WTC11 (cell line): ENCODE data around the gene TSSK1B.

Experiments used
- ATF1 ChIP-seq: sonication (generic); formaldehyde crosslinking; IDR thresholded peaks from 2 replicates; pipeline ENCODE4 v1.8.1; 2023; ENCODE audit warnings: mild to moderate bottlenecking, moderate library complexity, missing genetic modification reagents
- CREM ChIP-seq: sonication (generic); formaldehyde crosslinking; IDR thresholded peaks from 2 replicates; pipeline ENCODE4 v1.8.1; 2022; ENCODE audit warnings: mild to moderate bottlenecking, missing genetic modification reagents, moderate library complexity
- CTCF ChIP-seq: fragments of 200-600 bp; IDR thresholded peaks from 2 replicates; pipeline ENCODE4 v1.8.0; 2022; ENCODE audit warnings: antibody characterized with exemption

GRCh38 chr5:113404269-113404668 lies 30.5 kb downstream of the TSSK1B start:
- TF ChIP-seq CREM = no peak
- no peak for TF ChIP-seq CTCF
- TF ChIP-seq ATF1 (CRISPR knock-in tag) = no peak
